Natural killer cell (primary cell): ENCODE measurements around the gene TAMM41. TPM values are rescaled to one million over a fixed set of nuclear protein-coding genes. Genes with fewer than 3 reads are reported as not detected.

Experiments
- ATAC-seq, 3 donors: fragments of 150-1000 bp in 2 of 3; fragments of 200-7000 bp in 1 of 3; cut with Tn5 transposase; 1 replicate in 1 of 3; 2 replicates in 2 of 3; pipeline ENCODE4 v1.10.0; 2021; ENCODE audit warnings: mild to moderate bottlenecking in 2 of 3, moderate library complexity in 2 of 3
- DNase-seq, 2 donors: peaks; one replicate each; pipeline versions ENCODE4 v3.0.0 to v3.0.0-alpha.2; 2013 to 2021; ENCODE audit warnings: mixed read lengths in 1 of 2
- H3K27ac ChIP-seq: one replicate; pipeline ENCODE4 v1.5.1; 2013; ENCODE audit warnings: mild to moderate bottlenecking, low read length
- H3K27me3 ChIP-seq: one replicate; pipeline ENCODE4 v1.6.1; 2013; ENCODE audit warnings: low read length; ENCODE audit not compliant: control insufficient read depth, insufficient read depth
- H3K36me3 ChIP-seq: one replicate; pipeline ENCODE4 v1.6.1; 2013; ENCODE audit warnings: low read length; ENCODE audit not compliant: control insufficient read depth, insufficient read depth
- H3K4me1 ChIP-seq: one replicate; pipeline ENCODE4 v1.6.1; 2013; ENCODE audit warnings: low read length; ENCODE audit not compliant: control insufficient read depth, insufficient read depth
- H3K4me3 ChIP-seq: one replicate; pipeline ENCODE4 v1.5.1; 2013; ENCODE audit warnings: low read length
- H3K9me3 ChIP-seq: one replicate; pipeline ENCODE4 v1.6.1; 2013; ENCODE audit warnings: low read length; ENCODE audit not compliant: control insufficient read depth, insufficient read depth
- H3K27ac Mint-ChIP-seq, 2 donors: one replicate each; pipeline ENCODE4 v1.8.0; 2022; ENCODE audit warnings: mild to moderate bottlenecking in 2 of 2, mixed read lengths in 2 of 2, moderate library complexity in 1 of 2
- H3K27me3 Mint-ChIP-seq, 2 donors: one replicate each; pipeline ENCODE4 v1.8.0; 2022; ENCODE audit warnings: low read depth in 2 of 2, mixed read lengths in 2 of 2
- H3K36me3 Mint-ChIP-seq: one replicate; pipeline ENCODE4 v1.8.0; 2022; ENCODE audit warnings: mixed read lengths
- H3K4me1 Mint-ChIP-seq, 2 donors: one replicate each; pipeline ENCODE4 v1.8.0; 2022; ENCODE audit warnings: mixed read lengths in 2 of 2
- H3K4me3 Mint-ChIP-seq: one replicate; pipeline ENCODE4 v1.8.0; 2022; ENCODE audit warnings: mild to moderate bottlenecking, moderate library complexity, mixed read lengths
- H3K9me3 Mint-ChIP-seq, 2 donors: one replicate each; pipeline ENCODE4 v1.8.0; 2022; ENCODE audit warnings: mixed read lengths in 2 of 2
- WGBS: methylation state at CpG from one replicate; pipeline ENCODE4 v1.1.7; 2013; ENCODE audit warnings: missing lambda C conversion rate; ENCODE audit not compliant: insufficient coverage; 5-methylcytosine and 5-hydroxymethylcytosine counted together
- intact Hi-C: fragments of 100-400 bp; cut with micrococcal nuclease; formaldehyde crosslinking; loops from one replicate; pipeline ENCODE4 v1.14.2; 2022
- total RNA-seq, 4 donors: library from RNA; stranded (reverse); fragments of 120-200 nt in 1 of 4; gene quantifications; one replicate each; pipeline versions ENCODE4 v1.2.3 to v1.2.4, GENCODE V29; 2013 to 2022
- TF ChIP-seq, protein P1 (sequence below): fragments of 200-600 bp; IDR thresholded peaks from one replicate; pipeline ENCODE4 v1.8.0; 2022; ENCODE audit warnings: antibody characterized with exemption

TAMM41 gene
- total RNA-seq, 3 donors from 2014 or later (not counting 1 experiment from before 2014, with no cell fraction given): 17.9 to 25.8 (median 23.2) TPM

DNA sequence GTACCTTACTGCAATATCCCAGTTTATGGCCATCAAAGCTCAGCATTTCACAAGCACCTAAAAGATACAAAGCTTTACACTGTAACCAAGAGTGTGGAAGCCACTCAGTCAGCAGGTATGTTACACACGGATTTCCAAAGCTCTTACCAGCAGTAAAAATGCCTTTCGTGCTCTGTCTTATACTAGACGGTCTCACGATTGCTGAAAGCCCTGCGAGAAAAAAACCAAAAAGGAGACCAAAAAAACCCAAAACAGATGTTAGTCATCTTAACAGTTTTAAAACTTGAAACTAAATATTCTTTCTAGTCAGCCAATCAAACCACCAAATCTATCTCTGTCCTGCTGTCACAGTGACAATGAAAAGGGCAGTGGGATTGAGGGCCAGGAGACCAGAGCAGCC, 39.0 kb downstream of the TAMM41 start:
- H3K27ac ChIP-seq: no peak overlapping the region
- H3K36me3 Mint-ChIP-seq: peaks cover 36% of the 10 kb centered on the region

DNA sequence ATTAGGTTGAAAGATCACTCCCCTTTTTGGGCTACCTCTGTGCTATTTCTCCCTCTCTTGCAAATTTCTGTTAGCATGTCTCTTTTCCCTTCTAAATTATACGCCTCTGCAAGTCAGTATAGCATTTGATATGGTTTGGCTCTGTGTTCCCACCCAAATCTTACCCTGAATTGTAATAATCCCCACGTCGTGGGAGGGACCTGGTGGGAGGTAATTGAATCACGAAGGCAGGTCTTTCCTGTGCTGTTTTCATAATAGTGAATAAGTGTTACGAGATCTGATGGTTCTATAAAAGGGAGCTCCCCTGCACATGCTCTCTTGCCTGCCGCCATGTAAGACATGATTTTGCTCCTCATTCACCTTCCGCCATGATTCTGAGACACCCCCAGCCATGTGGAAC, 41.0 kb downstream of the TAMM41 start:
- H3K27ac Mint-ChIP-seq: no peak overlapping the region
- intact Hi-C loops: loop anchor here (10.0 kb wide), 1 partner anchor 151 kb away; no protein-coding TSS in a partner anchor
- H3K36me3 ChIP-seq: peaks cover 49% of the 10 kb centered on the region

More for the DNA sequence above, 39.0 kb downstream of the TAMM41 start:
- intact Hi-C loops: loop anchor here (10.0 kb wide), 1 partner anchor 153 kb away; no protein-coding TSS in a partner anchor
- H3K4me3 ChIP-seq: no peak overlapping the region
- TF ChIP-seq, protein P1, sequence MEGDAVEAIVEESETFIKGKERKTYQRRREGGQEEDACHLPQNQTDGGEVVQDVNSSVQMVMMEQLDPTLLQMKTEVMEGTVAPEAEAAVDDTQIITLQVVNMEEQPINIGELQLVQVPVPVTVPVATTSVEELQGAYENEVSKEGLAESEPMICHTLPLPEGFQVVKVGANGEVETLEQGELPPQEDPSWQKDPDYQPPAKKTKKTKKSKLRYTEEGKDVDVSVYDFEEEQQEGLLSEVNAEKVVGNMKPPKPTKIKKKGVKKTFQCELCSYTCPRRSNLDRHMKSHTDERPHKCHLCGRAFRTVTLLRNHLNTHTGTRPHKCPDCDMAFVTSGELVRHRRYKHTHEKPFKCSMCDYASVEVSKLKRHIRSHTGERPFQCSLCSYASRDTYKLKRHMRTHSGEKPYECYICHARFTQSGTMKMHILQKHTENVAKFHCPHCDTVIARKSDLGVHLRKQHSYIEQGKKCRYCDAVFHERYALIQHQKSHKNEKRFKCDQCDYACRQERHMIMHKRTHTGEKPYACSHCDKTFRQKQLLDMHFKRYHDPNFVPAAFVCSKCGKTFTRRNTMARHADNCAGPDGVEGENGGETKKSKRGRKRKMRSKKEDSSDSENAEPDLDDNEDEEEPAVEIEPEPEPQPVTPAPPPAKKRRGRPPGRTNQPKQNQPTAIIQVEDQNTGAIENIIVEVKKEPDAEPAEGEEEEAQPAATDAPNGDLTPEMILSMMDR: no peak
- no peak for ATAC-seq
- no peaks in the 10 kb centered on the region for H3K9me3 ChIP-seq
- peaks cover 48% of the 10 kb centered on the region for H3K36me3 ChIP-seq
- H3K27me3 ChIP-seq: no peaks in the 10 kb centered on the region
- Mint-ChIP-seq H3K9me3 (no peaks in the 10 kb centered on the region), H3K27ac (no peak overlapping the region), H3K4me3 (no peak overlapping the region), H3K27me3 (no peaks in the 10 kb centered on the region), H3K4me1 (no peaks in the 10 kb centered on the region)
- no peak for DNase-seq
- no peaks in the 10 kb centered on the region for H3K4me1 ChIP-seq
- WGBS: 92% methylated on average over 5 of the region's 5 CpGs

DNA sequence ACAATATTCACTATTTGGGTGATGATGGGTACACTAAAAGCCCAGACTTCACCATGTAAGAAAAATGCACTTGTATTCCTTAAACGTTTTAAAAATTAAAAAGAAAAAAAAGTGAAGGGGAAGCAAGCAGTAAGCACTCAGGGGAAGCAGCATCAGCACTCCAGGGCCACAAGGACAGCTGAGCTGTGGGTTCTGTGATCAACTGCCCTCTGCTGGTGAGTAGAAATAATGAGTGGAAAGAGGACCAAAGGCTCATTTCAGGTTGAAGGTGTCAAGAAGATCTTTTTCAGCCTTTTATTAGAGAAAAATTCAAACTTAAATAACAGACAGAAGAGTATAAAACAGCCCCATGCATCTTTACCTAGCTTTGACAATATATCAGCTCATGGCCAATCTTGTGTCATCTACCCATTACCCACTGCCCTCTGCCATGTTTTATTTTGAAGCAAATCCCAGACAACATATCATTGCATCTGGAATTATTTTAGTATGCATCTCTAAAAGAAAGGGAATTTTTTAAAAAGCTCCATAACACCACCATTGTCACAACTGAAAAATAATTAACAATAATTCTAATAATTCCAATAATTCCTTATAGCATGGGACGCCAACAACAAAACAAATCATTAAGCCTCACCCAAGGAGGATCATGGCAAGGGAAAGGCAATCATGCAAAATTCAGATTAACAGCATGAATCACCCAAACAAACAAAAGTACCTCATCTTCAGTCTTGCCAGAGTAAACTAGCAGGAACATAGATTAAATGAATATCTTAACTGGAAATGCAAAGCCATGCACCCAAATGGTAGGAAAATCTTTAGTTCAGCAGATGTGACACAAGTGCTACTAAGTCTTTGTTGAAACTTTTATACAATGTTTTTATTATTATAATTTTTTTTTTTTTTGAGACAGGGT, 42.5 kb downstream of the TAMM41 start:
- TF ChIP-seq, protein P1: peak; percentile 69
- DNase-seq (peak in 1 of 2 donors; percentile 72), ATAC-seq (peak; percentile 65 to 86 (median 83))
- H3K27ac Mint-ChIP-seq: no peak overlapping the region
- no peak overlapping the region for H3K4me3 ChIP-seq
- H3K9me3 Mint-ChIP-seq: peaks cover 0 to 2% of the 10 kb centered on the region in 2 donors
- 50% methylated on average over 2 of the region's 2 CpGs for WGBS
- H3K27ac ChIP-seq: no peak overlapping the region
- peaks cover 47% of the 10 kb centered on the region for H3K36me3 Mint-ChIP-seq
- H3K9me3 ChIP-seq: no peaks in the 10 kb centered on the region
- no peaks in the 10 kb centered on the region for H3K4me1 ChIP-seq
- H3K27me3 Mint-ChIP-seq: no peaks in the 10 kb centered on the region
- H3K27me3 ChIP-seq: no peaks in the 10 kb centered on the region
- H3K4me1 Mint-ChIP-seq: peaks cover 10 to 14% of the 10 kb centered on the region in 2 donors
- peaks cover 47% of the 10 kb centered on the region for H3K36me3 ChIP-seq
- no peak overlapping the region for H3K4me3 Mint-ChIP-seq
- intact Hi-C loops: loop anchor here (10.0 kb wide), 1 partner anchor 149 kb away; no protein-coding TSS in a partner anchor

More for the DNA sequence above, 41.0 kb downstream of the TAMM41 start:
- ATAC-seq: no peak
- no peaks in the 10 kb centered on the region for H3K9me3 Mint-ChIP-seq
- Histone ChIP-seq H3K9me3 (no peaks in the 10 kb centered on the region), H3K4me3 (no peak overlapping the region), H3K27ac (no peak overlapping the region), H3K27me3 (no peaks in the 10 kb centered on the region), H3K4me1 (no peaks in the 10 kb centered on the region)
- TF ChIP-seq, protein P1: no peak
- DNase-seq: no peak
- H3K27me3 Mint-ChIP-seq: no peaks in the 10 kb centered on the region
- H3K4me1 Mint-ChIP-seq: no peaks in the 10 kb centered on the region
- no peak overlapping the region for H3K4me3 Mint-ChIP-seq
- H3K36me3 Mint-ChIP-seq: peaks cover 37% of the 10 kb centered on the region
- 96% methylated on average over 6 of the region's 7 CpGs for WGBS
